GM12875 (cell line): ENCODE data around the gene SLC35E4.
A peak's percentile ranks its signal among the peaks of the same experiment; 100 is the strongest.
"Not testable (repeated sequence)": the region's sequence is repeated elsewhere in the genome, so short reads cannot be mapped to it uniquely, and the experiment has no call there.

Experiments used
- H3K4me3 ChIP-seq: one replicate; pipeline ENCODE4 v1.5.1; 2011; ENCODE audit warnings: low read depth, low read length, control low read depth
- CTCF ChIP-seq: IDR thresholded peaks from 2 replicates; pipeline ENCODE4 v1.5.1; 2011; ENCODE audit warnings: low read depth, mild to moderate bottlenecking, control low read depth, inconsistent platforms, low read length, moderate library complexity, borderline replicate concordance; ENCODE audit not compliant: insufficient read depth

Gene SLC35E4

GRCh38 chr22:30667494-30668385 is 32.2 kb downstream of the SLC35E4 start, which contains the start of gene DUSP18:
Gene DUSP18, minus strand, starts transcription at chr22:30667875. Its CDS starts 3,872 bp downstream, at chr22:30664003.
- H3K4me3 ChIP-seq: peak within 1 kb of the TSS; percentile 85
- peak; percentile 33; the same call in 1 of the 2 replicates for TF ChIP-seq CTCF

- H3K4me3 ChIP-seq: peak overlapping the region; percentile 85
- no peak for TF ChIP-seq CTCF
Measured at GRCh38 chr22:30668386-30668710, 32.8 kb downstream of the SLC35E4 start.

- TF ChIP-seq CTCF: no peak
- H3K4me3 ChIP-seq: no peak overlapping the region
Measured at GRCh38 chr22:30671071-30671470, 35.5 kb downstream of the SLC35E4 start.

GRCh38 chr22:30673136-30673535 is 37.6 kb downstream of the SLC35E4 start:
- no peak overlapping the region for H3K4me3 ChIP-seq
- TF ChIP-seq CTCF: no peak

- TF ChIP-seq CTCF: no peak
- no peak overlapping the region for H3K4me3 ChIP-seq
Measured at GRCh38 chr22:30674482-30674881, 38.9 kb downstream of the SLC35E4 start.

GRCh38 chr22:30675436-30675835 is 39.9 kb downstream of the SLC35E4 start:
- no peak for TF ChIP-seq CTCF

GRCh38 chr22:30676565-30676964 is 41.0 kb downstream of the SLC35E4 start:
- H3K4me3 ChIP-seq: not testable (repeated sequence)

More at GRCh38 chr22:30675436-30675835, 39.9 kb downstream of the SLC35E4 start:
- no peak overlapping the region for H3K4me3 ChIP-seq

GRCh38 chr22:30679895-30680690 is 44.5 kb downstream of the SLC35E4 start:
- H3K4me3 ChIP-seq: not testable (repeated sequence)
